Measurements from ENCODE around the gene ZNF878.
"Not testable (repeated sequence)": the region's sequence is repeated elsewhere in the genome, so short reads cannot be mapped to it uniquely, and the experiment has no call there.

Gene ZNF878

GRCh38 chr19:12052497-12053169, at the start of gene ZNF878:
TSS of gene ZNF878 (minus strand) at chr19:12052961. CDS start at chr19:12052801, 160 bp downstream.
- DNase-seq (ENCODE audit: low spot score), result peak; percentile 96

- DNase-seq (ENCODE audit: low spot score), result no peak
These were observed 45.3 kb upstream of the ZNF878 start for GRCh38 chr19:12098040-12098439.

- DNase-seq (ENCODE audit: low spot score), result no peak
These were observed 42.5 kb upstream of the ZNF878 start for GRCh38 chr19:12095111-12095790.

GRCh38 chr19:12093777-12094176, 41.0 kb upstream of the ZNF878 start:
- DNase-seq (ENCODE audit: low spot score), result no peak

GRCh38 chr19:12092956-12093355, 40.2 kb upstream of the ZNF878 start:
- DNase-seq (ENCODE audit: low spot score), result no peak

- peak; percentile 24 for DNase-seq (ENCODE audit: low spot score)
These were observed 39.5 kb upstream of the ZNF878 start for GRCh38 chr19:12092065-12092867.

- peak; percentile 19 for DNase-seq (ENCODE audit: low spot score)
These were observed 38.0 kb upstream of the ZNF878 start for GRCh38 chr19:12090807-12091206.

- DNase-seq (ENCODE audit: low spot score), result no peak
These were observed 32.5 kb upstream of the ZNF878 start for GRCh38 chr19:12085074-12085818.

GRCh38 chr19:12083336-12083735, 30.6 kb upstream of the ZNF878 start:
- not testable (repeated sequence) for DNase-seq (ENCODE audit: low spot score)

GRCh38 chr19:12077375-12077774, 24.6 kb upstream of the ZNF878 start:
- DNase-seq (ENCODE audit: low spot score), result no peak

GRCh38 chr19:12076331-12076730, 23.6 kb upstream of the ZNF878 start:
- DNase-seq (ENCODE audit: low spot score), result not testable (repeated sequence)

- DNase-seq (ENCODE audit: low spot score), result no peak
These were observed 22.9 kb upstream of the ZNF878 start for GRCh38 chr19:12075538-12076139.

GRCh38 chr19:12064590-12065538, 12.1 kb upstream of the ZNF878 start, which contains the start of gene ZNF844:
TSS of gene ZNF844 (plus strand) at chr19:12064731. CDS start at chr19:12064874, 143 bp downstream.
- DNase-seq (ENCODE audit: low spot score), result peak; percentile 95

GRCh38 chr19:12055784-12056183, 3.0 kb upstream of the ZNF878 start:
- DNase-seq (ENCODE audit: low spot score), result no peak

- peak; percentile 38 for DNase-seq (ENCODE audit: low spot score)
These were observed 667 bp downstream of the ZNF878 start for GRCh38 chr19:12052091-12052496.

- DNase-seq (ENCODE audit: low spot score), result no peak
These were observed 4.9 kb downstream of the ZNF878 start for GRCh38 chr19:12047868-12048267.

GRCh38 chr19:12043752-12044422, 8.9 kb downstream of the ZNF878 start:
- no peak for DNase-seq (ENCODE audit: low spot score)

- no peak for DNase-seq (ENCODE audit: low spot score)
These were observed 9.9 kb downstream of the ZNF878 start for GRCh38 chr19:12042893-12043292.
